Gastroesophageal sphincter (tissue), 4 donors: ENCODE data around the gene BDKRB1. TPM values are rescaled to one million over a fixed set of nuclear protein-coding genes. Genes with fewer than 3 reads are reported as not detected.

Experiments used
- ATAC-seq: fragments of 150-250 bp; one replicate; pipeline ENCODE4 v1.9.1; 2016; ENCODE audit warnings: mild to moderate bottlenecking, moderate library complexity
- H3K27ac ChIP-seq, 4 donors: fragments of 200-600 bp; sonication (generic) in 3 of 4; 1 replicate in 3 of 4; 2 replicates in 1 of 4; pipeline ENCODE4 v1.5.1; 2016 to 2019
- H3K27me3 ChIP-seq: fragments of 200-600 bp; sonication (generic); one replicate; pipeline ENCODE4 v1.5.1; 2019
- H3K36me3 ChIP-seq, 2 donors: fragments of 200-600 bp; sonication (generic); one replicate each; pipeline ENCODE4 v1.5.1; 2019; ENCODE audit warnings: control low read depth in 1 of 2
- H3K4me1 ChIP-seq, 3 donors: fragments of 200-600 bp; sonication (generic); 1 replicate in 2 of 3; 2 replicates in 1 of 3; pipeline ENCODE4 v1.5.1; 2016 to 2019; ENCODE audit warnings: control low read depth in 2 of 3
- H3K4me3 ChIP-seq, 2 donors: fragments of 200-600 bp; sonication (generic); one replicate each; pipeline ENCODE4 v1.5.1; 2019; ENCODE audit warnings: mild to moderate bottlenecking in 1 of 2, moderate library complexity in 1 of 2
- H3K9me3 ChIP-seq, 3 donors: fragments of 200-600 bp; sonication (generic); one replicate each; pipeline ENCODE4 v1.5.1; 2017 to 2019; ENCODE audit warnings: control low read depth in 2 of 3
- EP300 ChIP-seq: sonication (generic); formaldehyde crosslinking; IDR thresholded peaks from one replicate; pipeline ENCODE4 v1.6.1; 2017; ENCODE audit warnings: antibody characterized with exemption, mild to moderate bottlenecking
- POLR2A ChIP-seq, 2 donors: fragments of 450-650 bp; IDR thresholded peaks; one replicate each; pipeline ENCODE4 v1.6.1; 2017; ENCODE audit warnings: antibody characterized with exemption in 2 of 2, mild to moderate bottlenecking in 2 of 2, moderate library complexity in 1 of 2
- POLR2AphosphoS5 ChIP-seq: sonication (generic); formaldehyde crosslinking; IDR thresholded peaks from one replicate; pipeline ENCODE4 v1.6.1; 2017; ENCODE audit warnings: antibody characterized with exemption
- WGBS, 2 donors: methylation state at CpG; one replicate each; pipeline ENCODE4 v1.1.5; 2018; ENCODE audit warnings: low coverage in 1 of 2; 5-methylcytosine and 5-hydroxymethylcytosine counted together
- total RNA-seq, 4 donors: library from RNA; depleted of rRNA; stranded (reverse); fragments of >200 nt; gene quantifications; one replicate each; pipeline ENCODE4 v1.1.0, GENCODE V29; 2016
- TF ChIP-seq, protein P1 (sequence below), 4 experiments: fragments of 200-600 bp in 2 of 4; fragments of 450-650 bp in 2 of 4; sonication (generic) in 1 of 4; IDR thresholded peaks; one replicate each; pipeline ENCODE4 v1.5.1; 2017 to 2019; ENCODE audit warnings: antibody characterized with exemption in 4 of 4, mild to moderate bottlenecking in 2 of 4, moderate library complexity in 2 of 4

BDKRB1 gene
- total RNA-seq, 4 donors from 2014 or later: 0.50 to 7.9 (median 1.2) TPM; not detected in 1

DNA sequence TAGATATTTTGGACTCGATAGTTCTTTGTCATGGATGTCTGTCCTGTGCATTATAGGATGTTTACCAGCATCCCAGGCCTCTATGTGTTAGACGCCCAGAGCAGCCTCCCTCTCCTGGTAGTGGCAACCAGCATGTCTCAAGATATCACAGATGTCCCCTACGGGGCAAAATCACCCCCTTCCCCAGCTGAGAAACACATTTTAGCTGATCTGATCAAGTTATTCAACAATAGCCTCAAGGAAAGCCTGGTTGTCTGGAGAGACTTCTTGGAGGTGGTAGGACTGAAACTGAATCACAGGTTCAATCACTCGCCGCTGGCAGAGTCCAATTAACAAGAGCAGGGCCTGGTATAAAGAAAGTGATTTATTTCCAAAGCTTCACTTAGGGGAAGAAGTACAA lies 17.6 kb downstream of the BDKRB1 start:
- WGBS, 2 donors: 89 to 90% methylated on average over 3 to 4 of the region's 5 CpGs
- H3K27ac ChIP-seq: peak overlapping the region in 1 of 4 donors; percentile 36
- H3K9me3 ChIP-seq: peaks cover 0 to 31% (median 0%) of the 10 kb centered on the region in 3 donors

DNA sequence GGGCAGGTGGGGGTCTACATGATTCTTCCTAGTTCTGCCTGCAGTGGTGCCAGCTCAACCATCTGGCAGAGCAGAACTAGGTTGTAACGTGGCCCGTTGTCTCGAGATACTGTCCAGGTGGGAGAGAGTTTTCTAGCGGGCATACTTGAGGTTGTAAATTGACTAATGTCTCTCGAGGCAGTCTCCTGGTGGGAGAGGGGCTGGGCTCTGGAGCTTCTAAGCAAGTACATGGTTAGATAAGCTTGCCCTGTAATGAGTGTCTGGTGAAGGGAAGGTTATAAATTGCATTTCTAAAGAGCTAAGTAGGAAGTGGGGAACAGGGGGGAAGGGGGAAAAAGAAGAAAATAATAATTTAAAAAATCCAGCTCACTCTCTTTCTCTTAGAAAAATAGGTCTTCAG lies 18.1 kb downstream of the BDKRB1 start:
- Histone ChIP-seq H3K4me3 (no peak overlapping the region), H3K36me3 (peaks cover 0 to 5% of the 10 kb centered on the region in 2 donors), H3K27me3 (no peaks in the 10 kb centered on the region), H3K27ac (peak overlapping the region in 1 of 4 donors; percentile 36), H3K9me3 (peaks cover 0 to 36% (median 0%) of the 10 kb centered on the region in 3 donors), H3K4me1 (peaks cover 0 to 32% (median 12%) of the 10 kb centered on the region in 3 donors)
- 82% methylated on average over 5 of the region's 5 CpGs; no CpG with 5 or more reads in 1 of the 2 donors for WGBS, 2 donors
- no peak for TF ChIP-seq POLR2AphosphoS5
- TF ChIP-seq EP300: no peak
- TF ChIP-seq, protein P1, sequence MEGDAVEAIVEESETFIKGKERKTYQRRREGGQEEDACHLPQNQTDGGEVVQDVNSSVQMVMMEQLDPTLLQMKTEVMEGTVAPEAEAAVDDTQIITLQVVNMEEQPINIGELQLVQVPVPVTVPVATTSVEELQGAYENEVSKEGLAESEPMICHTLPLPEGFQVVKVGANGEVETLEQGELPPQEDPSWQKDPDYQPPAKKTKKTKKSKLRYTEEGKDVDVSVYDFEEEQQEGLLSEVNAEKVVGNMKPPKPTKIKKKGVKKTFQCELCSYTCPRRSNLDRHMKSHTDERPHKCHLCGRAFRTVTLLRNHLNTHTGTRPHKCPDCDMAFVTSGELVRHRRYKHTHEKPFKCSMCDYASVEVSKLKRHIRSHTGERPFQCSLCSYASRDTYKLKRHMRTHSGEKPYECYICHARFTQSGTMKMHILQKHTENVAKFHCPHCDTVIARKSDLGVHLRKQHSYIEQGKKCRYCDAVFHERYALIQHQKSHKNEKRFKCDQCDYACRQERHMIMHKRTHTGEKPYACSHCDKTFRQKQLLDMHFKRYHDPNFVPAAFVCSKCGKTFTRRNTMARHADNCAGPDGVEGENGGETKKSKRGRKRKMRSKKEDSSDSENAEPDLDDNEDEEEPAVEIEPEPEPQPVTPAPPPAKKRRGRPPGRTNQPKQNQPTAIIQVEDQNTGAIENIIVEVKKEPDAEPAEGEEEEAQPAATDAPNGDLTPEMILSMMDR (IDR thresholded peaks at IDR 0.05): no peak
- ATAC-seq: no peak

More for the DNA sequence above, 17.6 kb downstream of the BDKRB1 start:
- TF ChIP-seq EP300 (no peak), POLR2A (IDR thresholded peaks at IDR 0.05) (no peak), POLR2AphosphoS5 (no peak)
- TF ChIP-seq, protein P1 (IDR thresholded peaks at IDR 0.05): no peak
- Histone ChIP-seq H3K27me3 (no peaks in the 10 kb centered on the region), H3K36me3 (peaks cover 0 to 5% of the 10 kb centered on the region in 2 donors), H3K4me3 (no peak overlapping the region), H3K4me1 (peaks cover 0 to 37% (median 15%) of the 10 kb centered on the region in 3 donors)
- ATAC-seq: no peak

DNA sequence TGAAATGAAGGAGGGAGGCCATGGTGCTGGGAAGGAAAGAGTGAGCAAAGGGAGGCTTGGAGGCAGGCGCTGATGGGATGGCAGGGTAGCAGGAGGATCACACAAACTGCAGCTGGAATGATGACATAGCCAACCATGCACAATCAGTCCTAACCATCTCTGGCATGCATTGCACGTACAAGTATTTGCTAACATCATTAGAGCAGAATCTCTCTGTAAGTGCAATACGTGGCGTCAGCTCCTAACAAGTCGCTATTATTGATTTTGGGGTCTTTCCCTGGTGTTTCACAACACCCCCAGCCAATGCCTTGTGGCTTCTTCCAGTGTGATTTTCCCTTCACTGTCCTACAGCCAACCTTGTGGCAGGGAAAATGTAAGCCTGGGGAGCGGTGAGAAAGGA lies 18.5 kb downstream of the BDKRB1 start:
- H3K4me1 ChIP-seq: peaks cover 0 to 28% (median 9%) of the 10 kb centered on the region in 3 donors
- H3K27me3 ChIP-seq: no peaks in the 10 kb centered on the region
- 70 to 75% methylated on average over 2 to 6 of the region's 6 CpGs for WGBS, 2 donors
- H3K27ac ChIP-seq: peak overlapping the region in 2 of 4 donors; percentile 9 to 36
- peaks cover 0 to 5% of the 10 kb centered on the region in 2 donors for H3K36me3 ChIP-seq
- H3K9me3 ChIP-seq: peaks cover 0 to 36% (median 0%) of the 10 kb centered on the region in 3 donors
- TF ChIP-seq POLR2A (IDR thresholded peaks at IDR 0.05): no peak
- TF ChIP-seq, protein P1 (IDR thresholded peaks at IDR 0.05): no peak
- no peak for TF ChIP-seq EP300
- ATAC-seq: peak; percentile 58
- H3K4me3 ChIP-seq: no peak overlapping the region

DNA sequence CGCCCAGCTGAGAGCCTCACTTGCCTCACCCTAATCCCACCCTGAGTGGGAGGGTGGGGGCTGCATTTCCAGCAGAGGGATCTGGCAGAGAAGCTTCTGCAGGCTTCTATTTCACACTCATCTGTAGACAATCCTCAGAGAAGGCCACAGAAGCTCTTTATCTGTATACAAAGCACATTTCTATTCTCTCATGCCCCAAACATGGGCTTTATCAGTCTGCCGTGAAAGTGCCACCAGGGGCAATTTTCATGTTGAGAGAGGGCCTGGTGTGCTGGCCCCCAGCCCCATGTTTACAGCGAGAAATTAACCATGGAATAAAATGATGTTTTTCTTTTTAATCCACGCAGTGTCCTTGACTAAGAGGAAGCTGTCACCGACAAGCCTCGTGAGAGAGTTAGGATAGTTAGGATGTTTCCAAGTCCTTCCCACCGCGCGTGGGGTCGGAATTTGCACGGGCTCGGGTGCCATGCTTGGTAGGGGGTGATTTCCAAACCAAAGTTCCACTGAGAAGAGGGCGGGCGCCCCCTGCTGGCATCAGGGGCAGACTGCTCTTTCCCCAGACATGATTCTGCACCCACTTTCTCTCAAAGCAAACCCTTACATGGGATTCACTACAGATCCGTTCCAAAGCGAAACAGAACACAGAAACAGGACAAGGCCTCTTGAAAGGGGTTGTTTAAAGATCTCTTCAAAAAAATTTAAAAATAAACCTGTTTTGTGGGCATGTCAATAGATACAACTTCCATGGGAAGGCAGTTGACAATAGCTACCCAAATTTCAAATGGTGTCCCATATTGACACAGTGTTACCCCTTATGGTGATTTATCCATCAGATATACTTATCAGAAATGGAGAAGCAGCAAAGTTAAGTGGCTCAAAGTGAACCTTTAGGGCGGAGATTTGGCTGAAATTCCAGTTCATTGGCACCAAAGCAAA lies 19.4 kb downstream of the BDKRB1 start:
- H3K9me3 ChIP-seq: peaks cover 0 to 36% (median 0%) of the 10 kb centered on the region in 3 donors
- peak; percentile 54 for ATAC-seq
- H3K4me3 ChIP-seq: no peak overlapping the region
- H3K27me3 ChIP-seq: no peaks in the 10 kb centered on the region
- H3K4me1 ChIP-seq: peaks cover 0 to 19% (median 9%) of the 10 kb centered on the region in 3 donors
- TF ChIP-seq, protein P1 (IDR thresholded peaks at IDR 0.05): peak; percentile 90 to 98 (median 94)
- TF ChIP-seq EP300 (no peak), POLR2AphosphoS5 (peak; percentile 6), POLR2A (IDR thresholded peaks at IDR 0.05) (no peak)
- H3K27ac ChIP-seq: peak overlapping the region in 3 of 4 donors; percentile 9 to 36 (median 26)
- H3K36me3 ChIP-seq: peaks cover 0 to 5% of the 10 kb centered on the region in 2 donors
- 8 to 9% methylated on average over 13 to 14 of the region's 17 CpGs for WGBS, 2 donors
